OCI-LY1 (cell line): ENCODE data around the gene TMEM132A.

ENCODE experiments used
- H2AFZ ChIP-seq: fragments of 200-600 bp; sonication (generic), shearing (Covaris generic); 2 replicates; pipeline ENCODE4 v1.6.0; 2014; ENCODE audit warnings: antibody characterized with exemption, mild to moderate bottlenecking, low read length
- H3F3A ChIP-seq: fragments of 200-600 bp; sonication (generic), shearing (Covaris generic); 2 replicates; pipeline ENCODE4 v1.6.0; 2014; ENCODE audit warnings: mild to moderate bottlenecking, antibody characterized with exemption, low read length, moderate library complexity; ENCODE audit not compliant: insufficient read depth
- H3K27ac ChIP-seq: fragments of 200-600 bp; sonication (generic); 2 replicates; pipeline ENCODE4 v1.5.1; 2014; ENCODE audit warnings: low read length, mixed run types, mild to moderate bottlenecking, low read depth; ENCODE audit not compliant: poor library complexity, severe bottlenecking
- H3K27me3 ChIP-seq: fragments of 200-600 bp; sonication (generic); 2 replicates; pipeline ENCODE4 v1.6.0; 2014; ENCODE audit warnings: antibody characterized with exemption, mild to moderate bottlenecking, low read length, moderate library complexity; ENCODE audit not compliant: insufficient read depth
- H3K36me3 ChIP-seq: fragments of 200-600 bp; sonication (generic); 2 replicates; pipeline ENCODE4 v1.6.1; 2014; ENCODE audit warnings: mild to moderate bottlenecking, antibody characterized with exemption, low read length, moderate library complexity, mixed read lengths; ENCODE audit not compliant: insufficient read depth
- H3K4me1 ChIP-seq: fragments of 200-600 bp; sonication (generic); 2 replicates; pipeline ENCODE4 v1.5.1; 2014; ENCODE audit warnings: mild to moderate bottlenecking, low read length, moderate library complexity; ENCODE audit not compliant: insufficient read depth, severe bottlenecking
- H3K4me2 ChIP-seq: fragments of 200-600 bp; sonication (generic), shearing (Covaris generic); 2 replicates; pipeline ENCODE4 v1.6.1; 2014; ENCODE audit warnings: low read length
- H3K4me3 ChIP-seq: fragments of 200-600 bp; sonication (generic); 2 replicates; pipeline ENCODE4 v1.5.1; 2014; ENCODE audit warnings: low read length, low read depth, mild to moderate bottlenecking, mixed read lengths; ENCODE audit not compliant: poor library complexity, severe bottlenecking
- H3K79me2 ChIP-seq: fragments of 200-600 bp; shearing (Covaris generic); 2 replicates; pipeline ENCODE4 v1.6.1; 2016; ENCODE audit warnings: mixed run types, low read length, mixed read lengths; ENCODE audit not compliant: insufficient read depth
- H3K9ac ChIP-seq: fragments of 200-600 bp; sonication (generic), shearing (Covaris generic); 2 replicates; pipeline ENCODE4 v1.6.1; 2014; ENCODE audit warnings: mild to moderate bottlenecking, low read length, mixed read lengths
- H3K9me2 ChIP-seq: fragments of 200-600 bp; sonication (generic), shearing (Covaris generic); 2 replicates; pipeline ENCODE4 v1.6.1; 2014; ENCODE audit warnings: low read depth, mild to moderate bottlenecking, low read length, mixed read lengths
- H3K9me3 ChIP-seq: fragments of 200-600 bp; shearing (Covaris generic); 2 replicates; pipeline ENCODE4 v1.6.1; 2014; ENCODE audit warnings: low read length, mixed read lengths
- H4K20me1 ChIP-seq: fragments of 200-600 bp; sonication (generic), shearing (Covaris generic); 2 replicates; pipeline ENCODE4 v1.6.0; 2016; ENCODE audit warnings: mild to moderate bottlenecking, low read length; ENCODE audit not compliant: insufficient read depth
- CTCF ChIP-seq: fragments of 200-600 bp; sonication (generic), shearing (Covaris generic); IDR thresholded peaks from 2 replicates; pipeline ENCODE4 v1.5.1; 2017; ENCODE audit warnings: mild to moderate bottlenecking, antibody characterized with exemption, low read length, moderate library complexity, mixed read lengths
- EZH2 ChIP-seq: fragments of 200-600 bp; sonication (generic), shearing (Covaris generic); IDR thresholded peaks from 2 replicates; pipeline ENCODE4 v1.8.0; 2017; ENCODE audit warnings: borderline replicate concordance, mixed run types, mild to moderate bottlenecking, antibody characterized with exemption, low read length, moderate library complexity, mixed read lengths

Gene TMEM132A

GRCh38 chr11:60889869-60890311 lies 34.4 kb upstream of the TMEM132A start:
- Histone ChIP-seq H3K4me2 (no peak overlapping the region), H3K9ac (no peak overlapping the region), H3K9me3 (no peaks in the 10 kb centered on the region), H3F3A (no peaks in the 10 kb centered on the region), H3K36me3 (peaks cover 60% of the 10 kb centered on the region), H3K27me3 (no peaks in the 10 kb centered on the region), H4K20me1 (no peaks in the 10 kb centered on the region), H2AFZ (no peak overlapping the region), H3K9me2 (no peaks in the 10 kb centered on the region), H3K4me3 (no peak overlapping the region), H3K27ac (no peak overlapping the region), H3K4me1 (no peaks in the 10 kb centered on the region), H3K79me2 (no peaks in the 10 kb centered on the region)
- TF ChIP-seq EZH2 (no peak), CTCF (no peak)

- no peak overlapping the region for H2AFZ ChIP-seq
- H3K9ac ChIP-seq, result no peak overlapping the region
- no peaks in the 10 kb centered on the region for H3K9me2 ChIP-seq
- H3F3A ChIP-seq, result no peaks in the 10 kb centered on the region
- TF ChIP-seq EZH2 (no peak), CTCF (no peak)
- H3K27me3 ChIP-seq, result no peaks in the 10 kb centered on the region
- H3K4me2 ChIP-seq, result no peak overlapping the region
- H3K9me3 ChIP-seq, result no peaks in the 10 kb centered on the region
- H3K4me3 ChIP-seq, result no peak overlapping the region
- no peak overlapping the region for H3K27ac ChIP-seq
- H3K79me2 ChIP-seq, result no peaks in the 10 kb centered on the region
- H3K36me3 ChIP-seq, result peaks cover 69% of the 10 kb centered on the region
- H3K4me1 ChIP-seq, result no peaks in the 10 kb centered on the region
- H4K20me1 ChIP-seq, result no peaks in the 10 kb centered on the region
Measured at GRCh38 chr11:60890696-60891095, 33.6 kb upstream of the TMEM132A start.

- H3K27me3 ChIP-seq, result no peaks in the 10 kb centered on the region
- no peak overlapping the region for H3K9ac ChIP-seq
- H4K20me1 ChIP-seq, result no peaks in the 10 kb centered on the region
- H3K27ac ChIP-seq, result no peak overlapping the region
- H3K4me3 ChIP-seq, result no peak overlapping the region
- no peak overlapping the region for H2AFZ ChIP-seq
- TF ChIP-seq CTCF (no peak), EZH2 (no peak)
- peaks cover 74% of the 10 kb centered on the region for H3K36me3 ChIP-seq
- H3K4me2 ChIP-seq, result no peak overlapping the region
- no peaks in the 10 kb centered on the region for H3K9me3 ChIP-seq
- H3K9me2 ChIP-seq, result no peaks in the 10 kb centered on the region
- no peaks in the 10 kb centered on the region for H3K4me1 ChIP-seq
- no peaks in the 10 kb centered on the region for H3F3A ChIP-seq
- H3K79me2 ChIP-seq, result no peaks in the 10 kb centered on the region
Measured at GRCh38 chr11:60891103-60891741, 33.0 kb upstream of the TMEM132A start.
